Breast epithelium (tissue), 3 donors: ENCODE results near the gene TNC.

ENCODE experiments used
- CTCF ChIP-seq, 3 donors: fragments of 450-650 bp; IDR thresholded peaks; one replicate each; pipeline ENCODE4 v1.5.1; 2016 to 2017; ENCODE audit warnings: antibody characterized with exemption in 3 of 3, mild to moderate bottlenecking in 3 of 3, moderate library complexity in 3 of 3
- POLR2A ChIP-seq: fragments of 450-650 bp; IDR thresholded peaks from one replicate; pipeline ENCODE4 v1.6.1; 2016; ENCODE audit warnings: antibody characterized with exemption, mild to moderate bottlenecking, moderate library complexity

DNA sequence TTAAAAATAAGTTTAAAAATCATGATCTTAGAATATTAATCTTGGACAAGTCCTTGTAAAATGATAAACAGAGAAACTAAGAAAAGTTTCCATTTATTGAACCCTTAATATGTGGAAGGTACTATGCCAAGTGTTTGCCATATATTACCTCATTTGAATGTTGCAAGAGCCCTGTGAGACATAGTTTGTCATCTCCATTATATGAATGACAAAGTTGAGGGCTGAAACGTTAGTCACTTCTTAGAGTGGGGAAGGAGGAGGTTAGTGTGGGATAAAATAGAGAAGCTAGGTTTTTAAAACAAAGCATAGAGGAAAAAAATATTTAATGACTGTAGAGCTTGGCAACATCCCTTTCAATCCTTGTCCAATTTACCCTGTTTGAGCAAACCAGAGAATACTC, 2.0 kb downstream of the TNC start:
- TF ChIP-seq CTCF (IDR thresholded peaks at IDR 0.05), result no peak
- TF ChIP-seq POLR2A, result no peak
